ENCODE results near the gene TATDN3.
A peak's percentile ranks its signal among the peaks of the same experiment; 100 is the strongest.
"Not testable (repeated sequence)": the region's sequence is repeated elsewhere in the genome, so short reads cannot be mapped to it uniquely, and the experiment has no call there.

The TATDN3 gene, protein sequence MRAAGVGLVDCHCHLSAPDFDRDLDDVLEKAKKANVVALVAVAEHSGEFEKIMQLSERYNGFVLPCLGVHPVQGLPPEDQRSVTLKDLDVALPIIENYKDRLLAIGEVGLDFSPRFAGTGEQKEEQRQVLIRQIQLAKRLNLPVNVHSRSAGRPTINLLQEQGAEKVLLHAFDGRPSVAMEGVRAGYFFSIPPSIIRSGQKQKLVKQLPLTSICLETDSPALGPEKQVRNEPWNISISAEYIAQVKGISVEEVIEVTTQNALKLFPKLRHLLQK

DNA sequence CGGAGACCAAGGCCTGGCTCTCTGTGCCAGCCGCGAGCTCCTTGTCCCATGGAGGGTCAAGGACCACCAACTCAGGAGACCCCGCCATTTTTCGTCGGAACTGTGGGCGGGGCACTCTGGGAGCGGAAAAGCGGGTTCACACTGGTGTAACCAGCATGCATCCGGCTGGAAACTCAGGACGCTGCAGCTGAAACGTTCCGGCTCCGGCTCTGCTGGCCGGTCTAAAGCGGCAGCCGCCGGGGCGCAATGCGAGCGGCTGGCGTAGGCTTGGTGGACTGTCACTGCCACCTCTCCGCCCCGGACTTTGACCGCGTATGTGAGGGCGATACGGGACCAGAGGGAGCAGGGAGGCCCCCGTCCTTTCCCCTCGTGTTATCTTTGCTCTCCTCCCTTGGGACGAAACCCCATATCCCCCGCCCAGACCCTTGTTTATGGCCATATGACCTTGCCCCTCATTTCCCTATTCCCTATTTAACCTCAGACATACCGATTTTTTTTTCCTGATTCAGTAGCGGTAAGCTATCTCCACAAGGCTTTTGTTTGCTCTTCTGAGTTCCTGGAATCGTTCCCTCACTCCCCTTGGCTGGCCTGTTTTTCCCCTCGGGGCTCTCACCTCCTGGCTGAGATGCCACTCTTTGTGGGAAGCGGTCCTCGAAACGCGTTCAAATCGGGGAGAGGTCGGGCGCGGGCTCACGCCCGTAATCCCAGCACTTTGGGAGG lies at the start of gene TATDN3, which contains the start of gene NSL1:
Gene TATDN3, plus strand, starts transcription at position 219 of the 720 bp plus-strand sequence. Its CDS starts 28 bp downstream, at position 247.
Gene NSL1, minus strand, starts transcription at position 102 of the 720 bp plus-strand sequence. Its CDS starts 14 bp downstream, at position 88.
- peak; percentile 87 for DNase-seq (ENCODE audit: low spot score)

DNA sequence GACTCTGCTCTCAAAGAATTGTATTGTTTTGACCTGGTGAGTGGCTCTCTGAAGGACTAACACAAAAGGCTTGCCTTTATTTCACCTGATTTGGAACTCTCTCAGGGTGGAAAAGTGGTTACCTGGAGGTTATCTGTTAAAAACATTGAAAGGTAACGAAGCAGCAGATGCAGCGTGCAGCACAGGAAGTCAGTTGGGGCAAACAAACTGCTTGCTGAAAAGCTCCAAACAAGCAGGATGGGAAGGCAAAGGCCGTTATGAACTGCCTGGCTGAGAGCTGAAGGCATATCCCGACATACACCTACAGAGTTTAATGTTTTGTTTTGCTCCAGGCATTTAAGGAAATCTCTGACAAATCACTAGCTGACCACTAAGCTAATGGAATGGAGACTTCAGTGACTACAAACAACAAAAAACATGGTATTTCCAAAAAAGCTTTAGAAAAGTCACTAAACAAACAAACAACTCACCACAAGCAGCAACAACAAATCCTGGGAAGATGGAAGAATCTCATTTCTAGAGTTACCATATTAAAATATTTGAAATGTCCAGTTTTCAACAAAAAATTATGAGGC lies 47.7 kb upstream of the TATDN3 start:
- no peak for DNase-seq (ENCODE audit: low spot score)

DNA sequence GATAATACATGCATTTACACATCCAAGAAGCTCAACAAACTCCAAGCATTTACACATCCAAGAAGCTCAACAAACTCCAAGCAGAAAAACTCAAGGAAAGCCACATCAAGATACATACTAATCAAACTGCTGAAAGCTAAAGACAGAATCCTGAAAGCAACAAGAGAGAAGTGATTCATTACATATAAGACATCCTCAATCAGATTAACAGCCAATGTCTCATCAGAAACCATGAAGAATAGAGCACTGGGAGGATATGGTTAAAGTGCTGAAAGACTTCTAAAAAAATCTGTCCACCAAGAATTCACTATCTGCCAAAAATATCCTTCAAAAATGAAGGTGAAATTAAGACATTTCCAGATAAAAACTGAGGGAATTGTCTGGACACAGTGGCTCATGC lies 46.4 kb upstream of the TATDN3 start:
- DNase-seq (ENCODE audit: low spot score): no peak

DNA sequence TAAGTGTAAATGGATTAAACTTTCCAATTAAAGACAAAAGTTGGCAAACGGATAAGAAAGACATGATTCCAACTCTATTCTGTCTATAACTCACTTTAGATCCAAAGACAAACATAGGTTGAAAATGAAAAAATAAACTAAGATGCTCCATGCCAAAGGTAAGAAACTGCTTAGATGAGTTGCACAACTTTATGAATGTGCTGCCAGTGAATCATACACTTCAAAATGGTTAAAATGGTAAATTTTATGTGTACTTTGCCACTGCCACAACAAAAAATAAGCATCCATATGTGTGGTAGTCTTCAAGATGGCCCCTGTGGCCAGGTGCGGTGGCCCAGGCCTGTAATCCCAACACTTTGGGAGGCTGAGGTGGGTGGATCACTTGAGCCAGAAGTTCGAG lies 45.1 kb upstream of the TATDN3 start:
- no peak for DNase-seq (ENCODE audit: low spot score)

DNA sequence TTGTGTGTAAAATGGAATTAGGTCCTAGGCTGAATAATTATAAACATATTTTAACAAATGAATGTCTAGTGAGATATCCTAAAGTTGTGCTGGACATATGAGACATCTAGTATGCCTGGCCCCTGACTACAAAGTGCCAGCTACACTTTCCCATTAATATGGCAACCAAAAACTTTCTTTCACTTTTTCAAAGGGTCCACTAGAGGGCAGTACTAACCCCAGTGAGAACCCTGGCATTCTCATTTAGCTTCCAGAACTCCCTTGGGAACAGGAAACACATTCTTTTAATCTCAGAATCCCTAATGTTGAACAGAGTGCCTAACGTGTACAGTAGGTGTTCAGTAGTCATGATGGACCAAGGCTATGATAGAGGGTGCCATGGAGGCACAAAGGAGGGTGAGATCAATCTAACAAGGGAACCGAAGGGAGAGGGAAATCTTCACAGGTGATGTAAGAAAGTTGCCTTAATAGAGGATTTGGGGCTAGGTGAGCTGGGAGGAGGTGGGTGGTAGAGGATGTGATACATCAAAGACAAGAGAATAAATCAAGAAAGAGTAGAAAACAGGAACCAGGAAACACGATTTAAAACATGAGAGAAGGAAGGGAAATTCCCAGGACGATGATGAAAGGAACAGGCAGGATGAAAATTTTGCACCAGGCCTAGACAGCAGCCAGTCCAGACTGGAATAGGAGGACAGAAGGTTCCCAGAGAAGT lies 41.7 kb upstream of the TATDN3 start:
- peak; percentile 77 for DNase-seq (ENCODE audit: low spot score)

DNA sequence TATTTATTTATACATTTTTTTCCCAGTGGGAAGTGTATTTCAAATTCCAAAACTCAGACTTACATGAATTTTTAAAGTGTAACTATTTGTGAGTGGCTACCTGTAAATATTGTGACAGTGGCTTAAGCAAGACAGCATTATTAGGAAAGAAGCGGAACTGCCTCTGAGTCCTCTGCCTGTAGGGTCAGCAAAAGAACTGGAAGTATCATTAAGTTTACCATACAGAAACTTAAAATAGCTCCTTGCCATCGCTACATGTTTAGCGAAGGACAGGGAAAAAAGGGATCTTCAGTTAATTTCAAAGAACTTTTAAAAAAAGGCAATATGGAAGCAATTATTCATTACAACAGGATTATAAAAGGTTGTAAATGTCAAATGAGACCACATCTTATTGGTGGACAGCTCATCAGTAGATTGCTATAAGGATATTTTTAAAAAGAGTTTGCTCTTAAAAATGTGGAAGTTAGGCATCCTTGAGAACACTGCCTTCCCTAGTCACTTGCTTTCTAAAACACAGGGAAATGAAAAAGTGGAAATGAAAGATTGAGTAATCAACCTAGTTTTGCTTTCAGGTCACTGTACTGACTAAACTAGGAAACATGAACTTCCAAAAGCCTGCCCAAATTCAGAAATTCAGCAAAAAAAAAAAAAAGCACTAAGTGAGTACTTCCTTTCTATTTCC lies 39.3 kb upstream of the TATDN3 start:
- DNase-seq (ENCODE audit: low spot score): no peak

DNA sequence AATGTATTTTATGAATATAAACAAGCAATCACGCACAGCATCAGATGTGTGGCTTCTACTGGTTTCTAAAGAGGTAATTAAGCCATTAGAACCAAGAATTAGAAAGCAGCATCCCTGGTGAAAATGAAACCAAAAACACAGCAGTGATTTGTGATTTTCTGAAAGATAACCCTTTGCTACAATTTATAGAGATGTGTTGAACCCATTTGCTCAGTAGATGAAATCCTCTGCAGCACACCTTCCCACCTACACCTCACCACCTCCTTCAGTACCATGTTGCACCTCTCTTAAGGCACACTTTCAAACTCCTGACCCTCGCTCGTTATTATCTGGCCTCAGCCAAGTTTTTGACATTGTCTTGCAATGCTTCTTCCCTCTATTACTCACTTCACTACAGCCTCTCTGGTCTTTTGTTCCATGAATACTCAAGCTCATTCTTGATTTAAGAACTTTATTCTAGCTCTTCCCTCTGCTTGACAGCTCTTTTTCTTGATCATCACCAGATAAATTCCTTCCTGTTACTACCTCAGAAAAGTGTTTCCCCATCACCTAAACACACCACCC lies 38.7 kb upstream of the TATDN3 start:
- DNase-seq (ENCODE audit: low spot score): no peak

DNA sequence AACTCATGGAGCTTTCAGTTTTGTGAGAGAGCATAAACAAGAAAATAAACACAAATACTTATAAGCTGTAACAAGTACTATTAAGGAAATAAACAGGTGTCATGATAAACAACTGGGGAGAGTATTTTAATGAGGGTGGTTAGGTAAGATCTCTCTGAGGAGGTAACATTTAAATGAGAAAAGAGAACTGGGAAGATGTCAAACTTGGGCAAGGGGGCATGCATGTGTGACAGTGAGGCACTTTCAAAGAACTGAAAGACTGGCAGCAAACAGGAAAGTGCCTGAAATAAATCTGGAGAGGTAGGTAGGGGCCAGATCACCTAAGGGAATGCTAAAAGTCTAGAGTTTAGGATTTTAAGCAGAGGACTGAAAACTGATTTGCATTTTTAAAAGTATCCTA lies 37.9 kb upstream of the TATDN3 start:
- no peak for DNase-seq (ENCODE audit: low spot score)

DNA sequence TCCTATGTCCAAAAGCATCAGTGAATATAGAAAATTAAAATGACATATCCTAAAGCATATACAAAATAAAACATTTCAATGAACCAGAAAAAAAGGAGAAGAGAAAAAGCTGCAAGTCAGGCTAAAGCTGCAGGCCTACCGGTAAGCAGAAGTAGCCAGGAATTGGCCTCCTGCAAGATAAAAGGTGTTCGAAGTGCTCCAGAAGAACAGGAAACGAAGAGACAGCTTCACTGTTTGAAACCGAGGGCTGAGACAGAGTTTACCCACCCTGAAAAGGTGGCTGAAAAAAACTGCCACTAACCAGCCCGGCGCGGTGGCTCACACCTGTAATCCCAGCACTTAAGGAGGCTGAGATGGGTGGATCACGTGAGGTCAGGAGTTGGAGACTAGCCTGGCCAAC lies 37.5 kb upstream of the TATDN3 start:
- no peak for DNase-seq (ENCODE audit: low spot score)

DNA sequence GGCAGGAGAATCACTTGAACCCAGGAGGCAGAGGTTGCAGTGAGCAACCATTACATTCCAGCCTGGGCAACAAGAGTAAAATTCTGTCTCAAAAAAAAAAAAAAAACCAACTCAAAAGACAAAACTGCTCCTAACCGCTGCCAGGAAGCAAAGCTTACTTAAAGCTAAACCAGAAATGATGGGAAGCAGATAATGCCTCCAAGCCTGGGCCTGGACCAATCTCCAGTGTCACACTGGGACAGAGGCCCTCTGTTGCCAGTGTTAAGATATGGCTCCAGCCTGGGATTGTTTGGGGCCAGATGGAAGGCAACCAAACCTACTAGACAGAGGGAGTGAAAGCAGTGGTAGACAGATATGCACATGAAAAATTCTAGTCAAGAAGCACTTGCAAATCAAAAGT lies 37.0 kb upstream of the TATDN3 start:
- DNase-seq (ENCODE audit: low spot score): no peak

DNA sequence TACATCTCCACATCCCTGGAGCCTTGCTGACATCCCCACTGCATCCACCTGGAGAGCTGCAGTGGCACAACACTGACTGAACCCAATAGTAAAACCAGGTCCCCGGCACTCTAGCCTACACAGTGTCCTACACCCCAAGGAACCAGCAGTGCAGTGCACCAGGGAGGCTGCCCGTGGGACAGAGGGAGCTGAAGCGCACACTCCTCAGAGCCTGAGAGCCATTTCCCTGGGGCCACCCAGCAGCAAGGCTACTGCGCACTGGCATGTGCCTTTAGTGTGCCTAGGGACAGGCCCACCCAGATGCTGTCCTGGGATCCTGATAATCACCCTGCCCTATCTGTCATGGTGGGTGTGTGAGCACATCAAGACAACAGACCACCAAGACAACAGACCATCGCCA lies 32.0 kb upstream of the TATDN3 start:
- DNase-seq (ENCODE audit: low spot score): no peak

DNA sequence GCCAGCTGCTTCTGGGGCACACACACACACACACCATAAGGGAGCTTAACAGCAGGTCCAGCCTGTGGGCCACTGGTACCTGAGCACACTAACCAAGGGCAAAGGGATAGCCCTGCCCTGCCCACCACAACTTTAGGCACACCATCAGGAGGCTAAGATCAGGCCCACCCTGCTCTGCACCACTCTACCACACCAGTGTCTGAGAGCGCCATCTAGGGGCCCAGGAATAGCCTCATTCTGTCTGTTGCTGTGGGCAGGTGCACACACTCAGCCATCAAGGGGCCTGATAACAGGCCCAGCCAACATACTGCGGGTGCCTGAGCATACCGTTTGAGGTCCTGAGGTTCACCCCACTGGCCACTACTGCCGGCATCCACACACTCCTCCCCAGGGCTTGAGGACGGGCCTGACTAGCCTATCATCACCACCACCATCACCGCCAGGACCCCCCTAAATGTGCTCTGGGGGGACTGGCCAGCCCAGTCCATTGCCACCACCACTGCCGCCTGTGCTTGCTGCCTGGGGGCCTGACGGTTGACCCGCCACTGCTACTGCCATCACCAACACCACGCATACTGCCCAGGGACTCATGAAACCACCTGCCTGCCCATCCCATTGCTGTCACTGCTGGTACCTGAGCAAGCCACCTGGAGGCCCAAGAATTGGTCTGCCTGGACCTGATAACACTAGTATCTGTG lies 31.4 kb upstream of the TATDN3 start:
- no peak for DNase-seq (ENCODE audit: low spot score)

DNA sequence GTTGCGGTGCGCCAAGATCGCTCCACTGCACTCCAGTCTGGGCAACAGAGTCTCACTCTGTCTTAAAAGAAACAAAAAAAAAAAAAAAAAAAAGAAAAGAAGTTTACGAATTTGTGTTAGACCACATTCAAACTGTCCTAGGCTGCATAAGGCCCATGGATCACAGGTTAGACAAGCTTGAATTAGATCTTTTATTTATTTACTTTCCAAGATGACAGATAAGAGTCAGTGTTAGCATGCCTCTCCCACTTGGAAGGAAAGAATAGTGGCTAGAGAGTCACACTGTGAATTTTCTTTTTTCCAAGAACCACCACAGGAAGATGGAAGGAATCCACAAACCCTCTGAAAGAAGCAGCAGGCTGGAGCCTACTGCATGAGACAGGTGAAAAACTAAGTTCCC lies 29.5 kb upstream of the TATDN3 start:
- DNase-seq (ENCODE audit: low spot score): no peak

DNA sequence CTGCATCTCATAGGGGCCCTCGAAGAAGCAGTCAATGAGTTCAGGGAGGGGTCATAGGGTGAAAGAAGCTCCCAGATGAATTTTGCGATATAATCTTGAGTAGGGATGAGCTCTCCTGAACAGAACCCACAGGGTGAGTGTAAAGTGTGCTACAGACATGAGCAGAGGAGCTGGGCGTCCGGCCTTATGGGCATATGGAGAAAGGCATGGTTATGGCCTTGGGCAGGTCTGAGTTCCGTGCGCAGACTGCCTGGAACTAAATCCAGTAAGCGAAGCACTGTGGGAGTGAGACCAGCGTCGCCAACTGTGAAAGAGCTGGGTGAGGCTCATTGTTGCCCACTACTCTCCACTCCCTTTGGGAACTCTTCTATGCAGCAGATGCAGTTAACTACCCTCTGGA lies 28.9 kb upstream of the TATDN3 start:
- DNase-seq (ENCODE audit: low spot score): no peak

DNA sequence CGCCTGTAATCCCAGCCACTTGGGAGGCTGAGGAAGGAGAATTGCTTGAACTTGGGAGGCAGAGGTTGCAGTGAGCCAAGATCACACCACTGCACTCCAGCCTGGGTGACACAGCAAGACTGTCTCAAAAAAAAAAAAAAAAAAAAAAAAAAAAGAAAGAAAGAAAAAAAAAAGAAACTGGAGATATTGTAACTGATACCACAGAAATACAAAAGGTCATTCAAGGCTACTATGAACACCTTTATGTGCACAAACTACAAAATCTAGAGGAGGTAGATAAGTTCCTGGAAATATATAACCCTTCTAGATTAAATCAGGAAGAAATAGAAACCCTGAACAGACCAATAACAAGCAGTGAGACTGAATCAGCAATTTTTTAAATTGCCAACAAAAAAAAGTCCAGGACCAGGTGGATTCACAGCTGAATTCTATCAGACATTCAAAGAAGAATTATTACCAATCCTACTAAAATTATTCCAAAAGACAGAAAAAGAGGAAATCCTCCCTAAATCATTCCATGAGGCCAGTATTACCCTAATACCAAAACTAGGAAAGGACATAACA lies 26.9 kb upstream of the TATDN3 start:
- not testable (repeated sequence) for DNase-seq (ENCODE audit: low spot score)

DNA sequence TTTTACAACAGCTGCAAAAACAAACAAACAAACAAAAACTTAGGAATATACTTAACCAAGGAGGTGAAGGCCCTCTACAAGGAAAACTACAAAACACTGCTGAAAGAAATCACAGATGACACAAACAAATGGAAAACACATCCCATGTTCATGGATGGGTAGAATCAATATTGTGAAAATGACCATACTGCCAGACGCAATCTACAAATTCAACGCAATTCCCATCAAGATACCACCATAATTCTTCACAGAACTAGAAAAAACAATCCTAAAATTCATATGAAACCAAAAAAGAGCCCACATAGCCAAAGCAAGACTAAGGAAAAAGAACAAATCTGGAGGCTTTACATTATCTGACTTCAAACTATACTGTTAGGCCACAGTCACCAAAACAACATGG lies 24.9 kb upstream of the TATDN3 start:
- not testable (repeated sequence) for DNase-seq (ENCODE audit: low spot score)

DNA sequence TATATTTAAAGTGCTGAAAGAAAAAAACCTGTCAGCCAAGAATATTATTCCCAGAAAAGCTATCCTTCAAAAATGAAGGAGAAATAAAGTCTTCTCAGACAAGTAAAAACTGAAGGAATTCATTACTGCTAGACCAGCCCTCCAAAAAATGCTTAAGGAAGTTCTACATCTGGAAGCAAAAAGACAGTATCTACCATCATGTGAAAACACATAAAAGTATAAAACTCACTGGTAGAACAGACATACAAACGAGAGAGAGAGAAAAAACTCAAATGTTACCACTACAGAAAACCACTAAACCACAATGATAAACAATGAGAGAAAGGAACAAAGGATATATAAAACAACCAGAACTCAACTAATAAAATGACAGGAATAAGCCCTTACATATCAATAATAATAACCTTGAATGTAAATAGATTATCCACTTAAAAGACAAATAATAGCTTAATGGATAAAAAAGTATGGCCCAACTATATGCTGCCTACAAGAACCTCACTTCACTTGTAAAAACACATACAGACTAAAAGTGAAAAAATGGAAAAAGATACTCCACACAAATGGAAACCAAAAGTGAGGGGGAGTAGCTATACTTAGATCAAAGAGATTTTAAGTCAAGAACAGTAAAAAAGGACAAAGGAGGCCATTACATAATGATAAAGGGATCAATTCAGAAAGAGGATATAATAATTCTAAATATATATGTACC lies 22.1 kb upstream of the TATDN3 start:
- DNase-seq (ENCODE audit: low spot score): no peak

DNA sequence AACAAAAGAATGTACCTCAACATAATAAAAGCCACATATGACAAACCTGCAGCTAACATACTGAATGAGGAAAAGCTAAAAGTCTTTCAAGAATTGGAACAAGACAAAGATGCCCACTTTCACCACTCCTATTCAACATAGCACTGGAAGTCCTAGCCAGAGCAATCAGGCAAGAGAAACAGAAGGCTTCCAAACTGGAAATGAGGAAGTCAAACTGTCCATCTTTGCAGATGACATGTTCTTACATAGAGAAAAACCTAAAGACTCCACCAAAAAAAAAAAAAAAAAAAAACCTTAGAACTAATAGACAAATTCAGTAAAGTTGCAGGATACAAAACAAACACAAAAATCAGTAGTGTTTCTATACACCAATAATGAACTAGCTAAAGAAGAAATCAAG lies 20.4 kb upstream of the TATDN3 start:
- DNase-seq (ENCODE audit: low spot score): no peak

DNA sequence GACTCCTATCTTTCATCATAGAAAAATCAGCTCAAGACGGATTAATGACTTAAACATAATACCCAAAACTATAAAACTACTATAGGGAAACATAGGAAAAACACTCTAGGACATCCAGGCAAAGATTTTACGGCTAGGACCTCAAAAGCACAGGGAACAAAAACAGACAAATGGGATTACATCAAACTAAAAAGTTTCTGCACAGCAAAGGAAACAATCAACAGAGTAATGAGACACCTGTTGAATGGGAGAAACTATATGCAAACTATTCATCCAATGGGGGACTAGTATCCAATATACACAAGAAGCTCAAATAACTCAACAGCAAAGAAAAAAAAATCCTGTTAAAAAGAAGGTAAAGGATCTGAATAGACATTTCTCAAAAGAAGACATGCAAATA lies 18.7 kb upstream of the TATDN3 start:
- no peak for DNase-seq (ENCODE audit: low spot score)

DNA sequence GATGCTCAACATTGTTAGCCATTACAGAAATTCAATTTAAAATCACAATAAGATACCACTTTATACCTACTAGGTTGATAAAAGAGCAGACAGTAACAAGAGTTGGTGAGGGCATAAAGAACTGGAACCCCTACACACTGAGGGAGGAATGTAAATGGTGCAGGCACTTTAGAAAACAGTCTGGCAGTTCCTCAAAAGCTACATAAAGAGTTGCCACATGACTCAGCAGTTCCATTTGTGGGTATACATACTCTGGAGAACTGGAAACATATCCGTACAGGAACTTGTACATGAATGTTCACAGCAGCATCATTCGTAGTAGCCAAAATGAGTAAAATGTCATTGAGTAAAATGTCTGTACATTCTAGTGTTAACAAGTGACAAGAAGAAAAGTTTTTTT lies 17.1 kb upstream of the TATDN3 start:
- DNase-seq (ENCODE audit: low spot score): peak; percentile 24
